HCT116 (cell line): ENCODE results near the gene BRD7. TPM values are rescaled to one million over a fixed set of nuclear protein-coding genes. Genes with fewer than 3 reads are reported as not detected.

Source experiments
- ATAC-seq: fragments of 200-7000 bp; cut with Tn5 transposase; 2 replicates; pipeline ENCODE4 v1.9.1; 2020; ENCODE audit warnings: mild to moderate bottlenecking, moderate library complexity
- BruUV-seq: library from RNA; stranded (reverse); fragments of 400-500 nt; replicated peaks from 2 replicates; lab custom pipeline; 2021; lab: Mats Ljungman, UMichigan
- CTCF ChIA-PET: fragments of 300-600 bp; sonication (Branson Sonifier 250); formaldehyde crosslinking; loops from one replicate; lab custom pipeline; 2021; ENCODE audit warnings: antibody characterized with exemption; lab: Charles Lee
- POLR2A ChIA-PET: fragments of 300-600, 350-600 bp; sonication (Branson Sonifier 250); formaldehyde crosslinking; loops from one replicate; lab custom pipeline; 2021; ENCODE audit warnings: antibody characterized with exemption; lab: Charles Lee
- RAD21 ChIA-PET, 2 experiments: fragments of 300-600 bp; sonication (Branson Sonifier 250); formaldehyde crosslinking; loops; one replicate each; lab custom pipeline; 2023; ENCODE audit warnings: low total read pairs in 2 of 2; ENCODE audit not compliant: uncharacterized antibody in 2 of 2, unreplicated experiment in 2 of 2, low non-redundant PET in 1 of 2; lab: Charles Lee
- DNase-seq: peaks from one replicate; pipeline ENCODE4 v3.0.0-alpha.2; 2010; ENCODE audit warnings: low read depth, low spot score
- H2AFZ ChIP-seq: fragments of 200-600 bp; shearing (Covaris generic), sonication (generic); 2 replicates; pipeline ENCODE4 v1.6.1; 2017; ENCODE audit warnings: low read depth, mixed run types, mixed read lengths, antibody characterized with exemption, low read length; ENCODE audit not compliant: poor library complexity, severe bottlenecking
- H3K27ac ChIP-seq: 2 replicates; pipeline ENCODE4 v1.5.1; 2012; ENCODE audit warnings: low read depth, low read length
- H3K27me3 ChIP-seq: fragments of 200-600 bp; sonication (generic); 2 replicates; pipeline ENCODE4 v1.6.1; 2016; ENCODE audit warnings: mixed run types, low read length, mixed read lengths; ENCODE audit not compliant: insufficient read depth
- H3K36me3 ChIP-seq, 2 experiments: fragments of 200-500 bp in 1 of 2; fragments of 200-600 bp in 1 of 2; sonication (Bioruptor generic) in 1 of 2; sonication (generic) in 1 of 2; 2 replicates each; pipeline versions ENCODE4 v1.5.1 to v1.6.1; 2014 to 2016; ENCODE audit warnings: low read length in 2 of 2, inconsistent platforms in 1 of 2, mixed read lengths in 1 of 2, mixed run types in 1 of 2; ENCODE audit not compliant: insufficient read depth in 2 of 2, control insufficient read depth in 1 of 2
- H3K4me1 ChIP-seq, 2 experiments: fragments of 200-600 bp in 1 of 2; sonication (generic) in 1 of 2; 2 replicates each; pipeline versions ENCODE4 v1.5.1 to v1.6.1; 2012 to 2017; ENCODE audit warnings: low read length in 2 of 2, inconsistent platforms in 1 of 2, mild to moderate bottlenecking in 1 of 2, mixed read lengths in 1 of 2, mixed run types in 1 of 2, moderate library complexity in 1 of 2; ENCODE audit not compliant: insufficient read depth in 2 of 2, control insufficient read depth in 1 of 2
- H3K4me2 ChIP-seq: fragments of 200-600 bp; sonication (generic); 2 replicates; pipeline ENCODE4 v1.6.1; 2017; ENCODE audit warnings: mixed run types, low read length, mixed read lengths
- H3K4me3 ChIP-seq, 2 experiments: fragments of 200-600 bp in 1 of 2; sonication (generic) in 1 of 2; replicated peaks in 1 of 2; 2 replicates each; pipeline ENCODE4 v1.5.1; 2011 to 2016; ENCODE audit warnings: low read length in 2 of 2, control low read depth in 1 of 2, low read depth in 1 of 2, mild to moderate bottlenecking in 1 of 2, mixed read lengths in 1 of 2, mixed run types in 1 of 2
- H3K79me2 ChIP-seq: fragments of 200-600 bp; sonication (generic); 2 replicates; pipeline ENCODE4 v1.6.1; 2017; ENCODE audit warnings: mild to moderate bottlenecking, mixed run types, low read length, moderate library complexity, mixed read lengths; ENCODE audit not compliant: insufficient read depth
- H3K9ac ChIP-seq: fragments of 200-600 bp; sonication (generic); 2 replicates; pipeline ENCODE4 v1.6.1; 2016; ENCODE audit warnings: low read length, mixed read lengths
- H3K9me2 ChIP-seq: fragments of 200-600 bp; sonication (generic), shearing (Covaris generic); 2 replicates; pipeline ENCODE4 v1.6.1; 2017; ENCODE audit warnings: mixed run types, mild to moderate bottlenecking, moderate library complexity; ENCODE audit not compliant: insufficient read depth
- H3K9me3 ChIP-seq, 2 experiments: fragments of 200-500 bp in 1 of 2; fragments of 200-600 bp in 1 of 2; sonication (Bioruptor generic) in 1 of 2; sonication (generic) in 1 of 2; 2 replicates each; pipeline ENCODE4 v1.6.1; 2014 to 2017; ENCODE audit warnings: low read length in 2 of 2, mixed read lengths in 2 of 2, inconsistent platforms in 1 of 2, low read depth in 1 of 2, mild to moderate bottlenecking in 1 of 2, mixed run types in 1 of 2, moderate library complexity in 1 of 2; ENCODE audit not compliant: control insufficient read depth in 1 of 2, insufficient read depth in 1 of 2
- H4K20me1 ChIP-seq: fragments of 200-600 bp; sonication (generic), shearing (Covaris generic); 2 replicates; pipeline ENCODE4 v1.6.1; 2017; ENCODE audit warnings: mixed run types, mild to moderate bottlenecking, moderate library complexity; ENCODE audit not compliant: insufficient read depth
- CBX3 ChIP-seq: IDR thresholded peaks from 2 replicates; pipeline ENCODE4 v1.6.1; 2012; ENCODE audit warnings: low read depth
- CEBPB ChIP-seq: IDR thresholded peaks from 2 replicates; pipeline ENCODE4 v1.6.1; 2012; ENCODE audit warnings: low read depth
- EZH2phosphoT487 ChIP-seq: fragments of 200-600 bp; IDR thresholded peaks from 2 replicates; pipeline ENCODE4 v1.6.1; 2018; ENCODE audit warnings: antibody characterized with exemption, borderline replicate concordance
- FOSL1 ChIP-seq: IDR thresholded peaks from 2 replicates; pipeline ENCODE4 v1.6.1; 2012; ENCODE audit warnings: low read depth
- POLR2A ChIP-seq: IDR thresholded peaks from 2 replicates; pipeline ENCODE4 v1.7.0; 2011; ENCODE audit warnings: borderline replicate concordance; ENCODE audit not compliant: insufficient read depth, insufficient read length; ENCODE audit errors: extremely low read depth
- POLR2AphosphoS5 ChIP-seq: IDR thresholded peaks from 2 replicates; pipeline ENCODE4 v1.6.1; 2011; ENCODE audit warnings: mild to moderate bottlenecking, low read depth, low read length, moderate library complexity
- RAD21 ChIP-seq: IDR thresholded peaks from 2 replicates; pipeline ENCODE4 v1.6.1; 2012; ENCODE audit warnings: low read depth, mild to moderate bottlenecking
- SIN3A ChIP-seq: IDR thresholded peaks from 2 replicates; pipeline ENCODE4 v1.6.1; 2012; ENCODE audit warnings: low read depth
- SP1 ChIP-seq: IDR thresholded peaks from 2 replicates; pipeline ENCODE4 v1.6.1; 2012; ENCODE audit warnings: low read depth
- SRF ChIP-seq: IDR thresholded peaks from 2 replicates; pipeline ENCODE4 v1.6.1; 2012; ENCODE audit warnings: low read depth
- TCF7L2 ChIP-seq: IDR thresholded peaks from 2 replicates; pipeline ENCODE4 v1.7.0; 2011; ENCODE audit warnings: borderline replicate concordance, inconsistent platforms; ENCODE audit not compliant: insufficient read depth, insufficient read length; ENCODE audit errors: extremely low read depth
- YY1 ChIP-seq: IDR thresholded peaks from 2 replicates; pipeline ENCODE4 v1.6.1; 2011; ENCODE audit warnings: low read length, low read depth, moderate library complexity, mild to moderate bottlenecking; ENCODE audit not compliant: insufficient replicate concordance; ENCODE audit errors: extremely low read depth
- ZFX ChIP-seq: fragments of 450-650 bp; IDR thresholded peaks from 2 replicates; pipeline ENCODE4 v1.6.1; 2017
- ZNF274 ChIP-seq: fragments of 200-500 bp; sonication (Bioruptor generic); IDR thresholded peaks from 2 replicates; pipeline ENCODE4 v1.6.1; 2014; ENCODE audit warnings: mild to moderate bottlenecking, low read depth, low read length, inconsistent platforms
- intact Hi-C: fragments of 100-400 bp; cut with micrococcal nuclease; formaldehyde crosslinking; loops from 2 replicates; pipeline ENCODE4 v1.10.0; 2022
- total RNA-seq: library from RNA; stranded (reverse); gene quantifications from one replicate; pipeline ENCODE4 v1.2.1, GENCODE V29; 2021; ENCODE audit not compliant: unreplicated experiment
- TF ChIP-seq, protein P1 (sequence below), 3 experiments: fragments of 200-600 bp in 1 of 3; sonication (generic) in 1 of 3; IDR thresholded peaks in 2 of 3; conservative IDR thresholded peaks in 1 of 3; 2 replicates each; pipeline ENCODE4 v1.5.1; 2012 to 2017; ENCODE audit warnings: low read depth in 2 of 3, low read length in 2 of 3, antibody characterized with exemption in 1 of 3, borderline replicate concordance in 1 of 3, control low read depth in 1 of 3, mild to moderate bottlenecking in 1 of 3, mixed read lengths in 1 of 3, mixed run types in 1 of 3, moderate library complexity in 1 of 3; ENCODE audit not compliant: insufficient read depth in 1 of 3
- TF ChIP-seq, protein P2 (sequence below): IDR thresholded peaks from 2 replicates; pipeline ENCODE4 v1.6.1; 2012
- TF ChIP-seq, protein P3 (sequence below): IDR thresholded peaks from 2 replicates; pipeline ENCODE4 v1.6.1; 2012
- TF ChIP-seq, protein P4 (sequence below): IDR thresholded peaks from 2 replicates; pipeline ENCODE4 v1.6.1; 2012; ENCODE audit warnings: low read depth

Gene BRD7
- total RNA-seq, 1 experiment from 2014 or later: 85.4 TPM

DNA sequence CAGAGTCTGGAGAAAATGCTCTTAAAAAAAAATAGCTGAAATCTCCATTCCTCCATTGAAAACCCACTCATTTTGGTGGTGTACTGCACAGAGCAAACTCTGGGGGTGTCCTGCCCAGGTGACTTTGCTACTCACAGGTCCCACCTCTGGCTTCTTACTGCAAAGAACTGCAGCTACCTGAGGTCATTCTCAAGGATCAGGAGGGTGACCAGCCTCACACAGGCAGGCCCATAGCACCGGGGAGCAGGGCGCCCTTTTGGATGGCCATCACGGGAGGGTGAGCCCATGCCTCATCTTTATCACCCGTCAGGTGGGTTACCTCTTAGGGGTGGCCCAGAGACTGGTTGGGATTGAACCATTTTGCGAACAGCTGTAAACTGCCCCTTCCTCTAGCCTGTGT lies 32.6 kb upstream of the BRD7 start:
- H3K36me3 ChIP-seq: no peaks in the 10 kb centered on the region
- CTCF ChIA-PET: no interaction called here
- no peak overlapping the region for H2AFZ ChIP-seq
- intact Hi-C loops: no loop called here
- POLR2A ChIA-PET: no interaction called here
- DNase-seq (no peak), ATAC-seq (no peak)
- no peaks in the 10 kb centered on the region for H3K27me3 ChIP-seq
- H3K9me3 ChIP-seq: no peaks in the 10 kb centered on the region
- no peak for TF ChIP-seq YY1
- TF ChIP-seq, protein P1, sequence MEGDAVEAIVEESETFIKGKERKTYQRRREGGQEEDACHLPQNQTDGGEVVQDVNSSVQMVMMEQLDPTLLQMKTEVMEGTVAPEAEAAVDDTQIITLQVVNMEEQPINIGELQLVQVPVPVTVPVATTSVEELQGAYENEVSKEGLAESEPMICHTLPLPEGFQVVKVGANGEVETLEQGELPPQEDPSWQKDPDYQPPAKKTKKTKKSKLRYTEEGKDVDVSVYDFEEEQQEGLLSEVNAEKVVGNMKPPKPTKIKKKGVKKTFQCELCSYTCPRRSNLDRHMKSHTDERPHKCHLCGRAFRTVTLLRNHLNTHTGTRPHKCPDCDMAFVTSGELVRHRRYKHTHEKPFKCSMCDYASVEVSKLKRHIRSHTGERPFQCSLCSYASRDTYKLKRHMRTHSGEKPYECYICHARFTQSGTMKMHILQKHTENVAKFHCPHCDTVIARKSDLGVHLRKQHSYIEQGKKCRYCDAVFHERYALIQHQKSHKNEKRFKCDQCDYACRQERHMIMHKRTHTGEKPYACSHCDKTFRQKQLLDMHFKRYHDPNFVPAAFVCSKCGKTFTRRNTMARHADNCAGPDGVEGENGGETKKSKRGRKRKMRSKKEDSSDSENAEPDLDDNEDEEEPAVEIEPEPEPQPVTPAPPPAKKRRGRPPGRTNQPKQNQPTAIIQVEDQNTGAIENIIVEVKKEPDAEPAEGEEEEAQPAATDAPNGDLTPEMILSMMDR (IDR thresholded peaks at IDR 0.05 in 2 of 3, conservative IDR thresholded peaks at IDR 0.05 in 1 of 3; ENCODE audit: borderline replicate concordance in 1 of 3, insufficient read depth in 1 of 3, low read depth in 2 of 3, low read length in 2 of 3): no peak
- no peak for TF ChIP-seq ZNF274
- TF ChIP-seq, protein P2, sequence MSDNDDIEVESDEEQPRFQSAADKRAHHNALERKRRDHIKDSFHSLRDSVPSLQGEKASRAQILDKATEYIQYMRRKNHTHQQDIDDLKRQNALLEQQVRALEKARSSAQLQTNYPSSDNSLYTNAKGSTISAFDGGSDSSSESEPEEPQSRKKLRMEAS: no peak
- no peak for TF ChIP-seq POLR2A
- no peak for TF ChIP-seq CEBPB
- TF ChIP-seq, protein P3, sequence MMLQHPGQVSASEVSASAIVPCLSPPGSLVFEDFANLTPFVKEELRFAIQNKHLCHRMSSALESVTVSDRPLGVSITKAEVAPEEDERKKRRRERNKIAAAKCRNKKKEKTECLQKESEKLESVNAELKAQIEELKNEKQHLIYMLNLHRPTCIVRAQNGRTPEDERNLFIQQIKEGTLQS: no peak
- no peak for TF ChIP-seq POLR2AphosphoS5
- no peak for TF ChIP-seq SIN3A
- no peak for TF ChIP-seq FOSL1
- no peak for TF ChIP-seq SRF
- no peak for TF ChIP-seq TCF7L2
- TF ChIP-seq RAD21: no peak
- no peak for TF ChIP-seq ZFX
- TF ChIP-seq, protein P4, sequence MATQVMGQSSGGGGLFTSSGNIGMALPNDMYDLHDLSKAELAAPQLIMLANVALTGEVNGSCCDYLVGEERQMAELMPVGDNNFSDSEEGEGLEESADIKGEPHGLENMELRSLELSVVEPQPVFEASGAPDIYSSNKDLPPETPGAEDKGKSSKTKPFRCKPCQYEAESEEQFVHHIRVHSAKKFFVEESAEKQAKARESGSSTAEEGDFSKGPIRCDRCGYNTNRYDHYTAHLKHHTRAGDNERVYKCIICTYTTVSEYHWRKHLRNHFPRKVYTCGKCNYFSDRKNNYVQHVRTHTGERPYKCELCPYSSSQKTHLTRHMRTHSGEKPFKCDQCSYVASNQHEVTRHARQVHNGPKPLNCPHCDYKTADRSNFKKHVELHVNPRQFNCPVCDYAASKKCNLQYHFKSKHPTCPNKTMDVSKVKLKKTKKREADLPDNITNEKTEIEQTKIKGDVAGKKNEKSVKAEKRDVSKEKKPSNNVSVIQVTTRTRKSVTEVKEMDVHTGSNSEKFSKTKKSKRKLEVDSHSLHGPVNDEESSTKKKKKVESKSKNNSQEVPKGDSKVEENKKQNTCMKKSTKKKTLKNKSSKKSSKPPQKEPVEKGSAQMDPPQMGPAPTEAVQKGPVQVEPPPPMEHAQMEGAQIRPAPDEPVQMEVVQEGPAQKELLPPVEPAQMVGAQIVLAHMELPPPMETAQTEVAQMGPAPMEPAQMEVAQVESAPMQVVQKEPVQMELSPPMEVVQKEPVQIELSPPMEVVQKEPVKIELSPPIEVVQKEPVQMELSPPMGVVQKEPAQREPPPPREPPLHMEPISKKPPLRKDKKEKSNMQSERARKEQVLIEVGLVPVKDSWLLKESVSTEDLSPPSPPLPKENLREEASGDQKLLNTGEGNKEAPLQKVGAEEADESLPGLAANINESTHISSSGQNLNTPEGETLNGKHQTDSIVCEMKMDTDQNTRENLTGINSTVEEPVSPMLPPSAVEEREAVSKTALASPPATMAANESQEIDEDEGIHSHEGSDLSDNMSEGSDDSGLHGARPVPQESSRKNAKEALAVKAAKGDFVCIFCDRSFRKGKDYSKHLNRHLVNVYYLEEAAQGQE: no peak
- no peak for TF ChIP-seq CBX3
- TF ChIP-seq EZH2phosphoT487: no peak
- TF ChIP-seq SP1: no peak
- H3K27ac ChIP-seq: no peak overlapping the region
- no peak overlapping the region for H3K4me2 ChIP-seq
- H3K79me2 ChIP-seq: no peaks in the 10 kb centered on the region
- no peak overlapping the region for H3K4me3 ChIP-seq
- RAD21 ChIA-PET: no interaction called here
- no peak overlapping the region for H3K9ac ChIP-seq
- no peaks in the 10 kb centered on the region for H4K20me1 ChIP-seq
- no TSS peak for BruUV-seq
- no peaks in the 10 kb centered on the region for H3K9me2 ChIP-seq
- H3K4me1 ChIP-seq: peaks cover 9 to 18% of the 10 kb centered on the region in 2 experiments
